ENCODE data around the gene AAK1. TPM values are rescaled to one million over a fixed set of nuclear protein-coding genes. Genes with fewer than 3 reads are reported as not detected.

Gene AAK1
- total RNA-seq, 1 experiment from 2014 or later, result 30.6 TPM

DNA sequence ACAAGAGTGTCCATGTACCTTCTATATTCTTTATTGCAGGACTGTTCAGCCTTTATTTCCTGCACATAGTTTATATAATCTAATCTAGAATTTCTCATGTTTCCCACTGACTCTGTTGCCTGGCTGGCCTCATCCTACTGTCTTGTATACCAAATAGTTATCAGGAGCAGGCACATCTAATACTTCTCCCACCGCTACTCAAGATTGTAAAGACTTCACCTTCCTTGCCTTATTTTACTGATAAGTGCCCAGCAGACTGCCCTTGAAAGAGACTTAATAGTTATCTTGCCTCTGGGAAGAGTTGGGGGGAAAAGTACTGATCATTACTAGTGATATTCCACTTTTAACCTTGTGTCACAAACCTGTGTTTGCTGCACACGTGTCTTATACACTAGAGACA is 26.1 kb upstream of the AAK1 start:
- DNase-seq, result no peak
- no peak overlapping the region for H3K23ac ChIP-seq (ENCODE audit: insufficient read length, low read depth, low read length)
- no peak overlapping the region for H3K9ac ChIP-seq (ENCODE audit: extremely low read depth, insufficient read length, low read length)
- no peak overlapping the region for H4K5ac ChIP-seq (ENCODE audit: insufficient read length, low read depth, low read length)
- H3K27ac ChIP-seq (ENCODE audit: insufficient read length, low read depth, low read length), result no peak overlapping the region
- no peak overlapping the region for H2BK120ac ChIP-seq (ENCODE audit: low read depth, low read length, poor library complexity, severe bottlenecking)
- TF ChIP-seq, protein P1, sequence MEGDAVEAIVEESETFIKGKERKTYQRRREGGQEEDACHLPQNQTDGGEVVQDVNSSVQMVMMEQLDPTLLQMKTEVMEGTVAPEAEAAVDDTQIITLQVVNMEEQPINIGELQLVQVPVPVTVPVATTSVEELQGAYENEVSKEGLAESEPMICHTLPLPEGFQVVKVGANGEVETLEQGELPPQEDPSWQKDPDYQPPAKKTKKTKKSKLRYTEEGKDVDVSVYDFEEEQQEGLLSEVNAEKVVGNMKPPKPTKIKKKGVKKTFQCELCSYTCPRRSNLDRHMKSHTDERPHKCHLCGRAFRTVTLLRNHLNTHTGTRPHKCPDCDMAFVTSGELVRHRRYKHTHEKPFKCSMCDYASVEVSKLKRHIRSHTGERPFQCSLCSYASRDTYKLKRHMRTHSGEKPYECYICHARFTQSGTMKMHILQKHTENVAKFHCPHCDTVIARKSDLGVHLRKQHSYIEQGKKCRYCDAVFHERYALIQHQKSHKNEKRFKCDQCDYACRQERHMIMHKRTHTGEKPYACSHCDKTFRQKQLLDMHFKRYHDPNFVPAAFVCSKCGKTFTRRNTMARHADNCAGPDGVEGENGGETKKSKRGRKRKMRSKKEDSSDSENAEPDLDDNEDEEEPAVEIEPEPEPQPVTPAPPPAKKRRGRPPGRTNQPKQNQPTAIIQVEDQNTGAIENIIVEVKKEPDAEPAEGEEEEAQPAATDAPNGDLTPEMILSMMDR (conservative IDR thresholded peaks at IDR 0.05), result no peak
- WGBS (ENCODE audit: extremely low coverage, insufficient read length, low lambda C conversion rate), result no CpG with 5 or more reads among the region's 2 CpGs
- no peak overlapping the region for H4K91ac ChIP-seq (ENCODE audit: insufficient read length, low read depth, low read length)
- peaks cover 3% of the 10 kb centered on the region; the same call in 1 of the 2 replicates for H3K4me1 ChIP-seq (ENCODE audit: insufficient read depth, low read length)
- no peak overlapping the region for H3K14ac ChIP-seq (ENCODE audit: insufficient read depth, low read length)
- H4K20me1 ChIP-seq (ENCODE audit: control insufficient read depth, insufficient read depth, insufficient read length), result no peaks in the 10 kb centered on the region
- H3K4me2 ChIP-seq (ENCODE audit: insufficient read depth, insufficient read length, low read length), result no peak overlapping the region
- H3K36me3 Mint-ChIP-seq (ENCODE audit: insufficient read depth in 1 of 3, low read depth in 3 of 3), result no peaks in the 10 kb centered on the region
- H2BK15ac ChIP-seq (ENCODE audit: low read depth, low read length), result no peak overlapping the region
- H2BK5ac ChIP-seq (ENCODE audit: insufficient read length, low read length), result no peak overlapping the region
- no peak overlapping the region for H3K4me3 Mint-ChIP-seq
- no peaks in the 10 kb centered on the region; a peak in 2 of 4 replicates for H3K4me1 Mint-ChIP-seq
- H3T11ph ChIP-seq (ENCODE audit: low read length), result no peak overlapping the region
- no peaks in the 10 kb centered on the region for H3K9me3 ChIP-seq (ENCODE audit: control insufficient read depth, low read depth, low read length)
- no peaks in the 10 kb centered on the region for H3K79me1 ChIP-seq (ENCODE audit: insufficient read depth, low read depth, low read length, poor library complexity, severe bottlenecking)
- H4K8ac ChIP-seq (replicated peaks; ENCODE audit: insufficient read length, low read depth, low read length), result no peak overlapping the region
- H3K27me3 Mint-ChIP-seq (ENCODE audit: low read depth), result no peaks in the 10 kb centered on the region
- no peak overlapping the region for H3K27ac Mint-ChIP-seq
- no peak overlapping the region for H3K18ac ChIP-seq (ENCODE audit: insufficient read length, low read depth, low read length)
- no peak overlapping the region for H2AK5ac ChIP-seq (ENCODE audit: insufficient read length, low read length)
- H3K27me3 ChIP-seq (ENCODE audit: insufficient read depth, low read length), result no peaks in the 10 kb centered on the region
- no peaks in the 10 kb centered on the region for H3K23me2 ChIP-seq (ENCODE audit: insufficient read length, low read depth, low read length, poor library complexity, severe bottlenecking)
- no peak overlapping the region for H2BK20ac ChIP-seq (ENCODE audit: low read depth, low read length, poor library complexity, severe bottlenecking)
- no peak overlapping the region for H3K56ac ChIP-seq (ENCODE audit: insufficient read length, low read depth, low read length)
- no peak overlapping the region for H3K4ac ChIP-seq (ENCODE audit: low read depth, low read length)
- H3K9me3 Mint-ChIP-seq, result peaks cover 0 to 5% of the 10 kb centered on the region in 2 experiments; a peak in 1 of 5 replicates
- H3K79me2 ChIP-seq (ENCODE audit: insufficient read depth, low read length), result no peaks in the 10 kb centered on the region
- no peak overlapping the region for H2AFZ ChIP-seq (ENCODE audit: low read length)
- no peak overlapping the region for H2BK12ac ChIP-seq (ENCODE audit: insufficient read length, low read depth, low read length)
